ENCODE results near the gene CSH2.
"Not testable (repeated sequence)": the region's sequence is repeated elsewhere in the genome, so short reads cannot be mapped to it uniquely, and the experiment has no call there.

Gene CSH2

DNA sequence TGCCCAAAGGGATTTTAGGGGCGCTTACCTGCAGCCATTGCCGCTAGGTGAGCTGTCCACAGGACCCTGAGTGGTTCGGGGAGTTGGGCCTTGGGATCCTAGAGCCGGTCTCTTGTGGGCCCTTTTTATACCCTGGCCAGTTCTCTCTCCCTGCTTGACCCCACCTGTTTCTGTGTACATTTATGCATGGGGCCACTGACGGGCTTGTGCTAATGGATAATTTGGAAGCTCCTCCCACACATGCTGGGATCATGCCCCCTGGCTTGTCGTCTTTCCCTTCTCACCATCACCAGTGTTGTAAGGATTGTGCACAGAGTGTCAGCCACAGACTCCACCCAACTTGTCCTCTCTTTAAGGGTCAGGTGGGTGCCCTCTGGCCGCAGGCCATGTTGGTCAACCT is at the start of gene CSH2:
TSS of gene CSH2 (minus strand) at position 101 of the 400 bp plus-strand sequence. CDS start at position 38, 63 bp downstream.
- DNase-seq, result not testable (repeated sequence)

DNA sequence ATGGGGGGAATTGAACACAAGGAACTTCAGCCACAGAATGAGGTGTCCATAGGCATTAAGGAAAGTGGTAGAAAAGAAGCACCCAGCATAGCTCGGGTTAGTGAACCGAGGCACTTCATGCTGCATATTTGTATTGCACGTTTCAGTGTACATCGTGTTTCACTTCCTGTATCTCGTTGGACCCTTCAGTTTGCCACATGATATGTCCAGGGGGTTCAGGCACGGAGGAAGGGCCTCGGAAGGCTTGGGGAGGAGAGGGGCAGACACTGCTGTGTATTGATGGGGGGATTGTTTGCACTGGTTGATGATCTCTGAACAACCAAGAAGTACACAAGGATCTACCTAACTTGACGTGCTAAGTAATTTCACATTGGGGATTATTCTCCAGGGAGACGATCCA is 48.9 kb upstream of the CSH2 start:
- DNase-seq, result not testable (repeated sequence)

DNA sequence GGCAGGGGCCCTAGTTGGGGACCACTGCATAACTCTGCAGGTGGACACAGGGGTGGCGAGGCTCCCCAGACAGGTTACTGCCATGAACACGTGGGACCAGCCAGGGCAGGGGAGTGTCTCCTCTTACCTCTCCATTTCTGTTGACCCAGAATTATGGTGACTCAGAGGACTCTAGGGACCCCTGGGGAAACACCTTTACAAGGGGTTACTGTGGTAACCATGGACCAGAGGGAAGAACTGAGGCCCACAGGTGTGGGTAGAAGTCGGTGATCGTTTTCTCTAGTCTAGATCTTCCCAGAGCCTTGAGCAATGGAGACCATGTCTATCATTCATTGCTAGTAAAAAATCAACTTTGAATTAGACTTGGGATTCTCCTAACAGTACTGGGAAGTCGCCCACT is 47.3 kb upstream of the CSH2 start:
- not testable (repeated sequence) for DNase-seq

DNA sequence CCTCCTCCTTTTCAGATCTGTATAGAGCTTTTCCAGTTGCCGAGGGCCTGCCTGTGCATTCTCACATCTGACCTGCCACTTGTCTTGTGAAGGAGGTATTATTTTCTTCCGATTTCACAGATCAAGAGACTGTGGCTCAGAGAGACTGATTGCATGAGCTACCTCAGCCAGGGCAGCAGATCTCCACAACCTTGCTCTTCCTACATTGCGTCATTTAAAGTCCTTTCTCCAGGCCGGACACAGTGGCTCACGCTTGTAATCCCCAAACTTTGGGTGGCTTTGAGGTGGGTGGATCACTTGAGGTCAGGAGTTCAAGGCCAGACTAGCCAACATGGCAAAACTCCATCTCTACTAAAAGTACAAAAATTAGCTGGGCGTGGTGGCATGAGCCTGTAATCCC is 46.6 kb upstream of the CSH2 start:
- DNase-seq, result not testable (repeated sequence)

DNA sequence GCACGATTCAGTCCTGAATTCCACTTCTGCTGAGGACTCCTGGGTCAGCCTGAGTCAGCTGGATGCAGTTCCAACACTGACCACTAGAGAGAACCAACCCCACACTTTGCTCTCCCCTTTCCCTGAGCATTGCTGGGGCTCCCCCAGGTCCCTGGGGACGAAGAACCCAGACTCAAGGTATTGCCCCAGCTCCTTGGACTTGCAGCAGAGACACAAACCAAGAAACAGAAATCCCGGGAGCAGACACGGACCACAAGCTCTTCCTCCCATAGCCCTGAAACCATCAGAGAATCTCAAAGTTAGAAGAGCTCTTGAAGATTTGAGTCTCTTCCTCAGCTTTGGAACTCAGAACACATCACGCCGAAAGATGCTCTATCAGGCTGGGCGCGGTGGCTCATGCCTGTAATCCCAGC is 45.8 kb upstream of the CSH2 start:
- DNase-seq, result peak; percentile 41

DNA sequence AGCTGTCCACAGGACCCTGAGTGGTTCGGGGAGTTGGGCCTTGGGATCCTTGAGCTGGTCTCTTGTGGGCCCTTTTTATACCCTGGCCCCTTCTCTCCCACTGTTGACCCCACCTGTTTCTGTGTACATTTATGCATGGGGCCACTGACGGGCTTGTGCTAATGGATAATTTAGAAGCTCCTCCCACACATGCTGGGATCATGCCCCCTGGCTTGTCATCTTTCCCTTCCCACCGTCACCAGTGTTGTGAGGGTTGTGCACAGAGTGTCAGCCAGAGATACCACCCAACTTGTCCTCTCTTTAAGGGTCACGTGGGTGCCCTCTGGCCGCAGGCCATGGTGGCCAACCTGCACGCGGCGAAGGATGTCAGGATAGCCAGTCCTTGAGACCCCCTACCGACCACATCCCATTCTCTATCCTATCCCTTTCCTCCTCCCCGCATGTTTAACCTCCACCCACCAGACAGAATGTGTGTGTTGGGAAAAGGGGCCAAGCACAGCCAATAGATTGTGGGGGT is 45.4 kb upstream of the CSH2 start, which contains the start of gene GH1:
TSS of gene GH1 (minus strand) at position 51 of the 517 bp plus-strand sequence. CDS start 63 bp downstream, outside the sequence.
- DNase-seq, result not testable (repeated sequence)

DNA sequence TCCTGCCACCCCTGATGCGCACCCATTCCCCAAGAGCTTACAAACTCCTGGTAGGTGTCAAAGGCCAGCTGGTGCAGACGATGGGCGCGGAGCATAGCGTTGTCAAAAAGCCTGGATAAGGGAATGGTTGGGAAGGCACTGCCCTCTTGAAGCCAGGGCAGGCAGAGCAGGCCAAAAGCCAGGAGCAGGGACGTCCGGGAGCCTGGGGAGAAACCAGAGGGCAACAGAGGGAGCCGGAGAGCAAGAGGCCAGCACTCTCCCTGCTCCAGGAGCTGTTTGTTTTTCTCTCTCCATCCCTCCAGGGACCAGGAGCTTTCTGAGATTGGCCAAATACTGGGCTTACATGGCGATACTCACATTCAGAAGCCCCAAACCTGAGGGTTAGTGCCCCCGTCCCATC is 44.8 kb upstream of the CSH2 start:
- no peak for DNase-seq

DNA sequence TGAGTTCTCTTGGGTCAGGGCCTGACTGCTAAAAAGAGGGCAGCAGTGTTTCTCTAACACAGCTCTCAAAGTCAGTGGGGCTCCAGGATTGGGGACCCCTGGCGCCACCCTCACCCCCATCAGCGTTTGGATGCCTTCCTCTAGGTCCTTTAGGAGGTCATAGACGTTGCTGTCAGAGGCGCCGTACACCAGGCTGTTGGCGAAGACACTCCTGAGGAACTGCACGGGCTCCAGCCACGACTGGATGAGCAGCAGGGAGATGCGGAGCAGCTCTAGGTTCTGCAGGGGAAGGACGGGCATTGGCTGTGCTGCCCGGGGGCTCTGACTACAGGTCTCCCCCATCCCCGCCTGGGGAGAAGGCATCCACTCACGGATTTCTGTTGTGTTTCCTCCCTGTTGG is 44.2 kb upstream of the CSH2 start:
- DNase-seq, result no peak

DNA sequence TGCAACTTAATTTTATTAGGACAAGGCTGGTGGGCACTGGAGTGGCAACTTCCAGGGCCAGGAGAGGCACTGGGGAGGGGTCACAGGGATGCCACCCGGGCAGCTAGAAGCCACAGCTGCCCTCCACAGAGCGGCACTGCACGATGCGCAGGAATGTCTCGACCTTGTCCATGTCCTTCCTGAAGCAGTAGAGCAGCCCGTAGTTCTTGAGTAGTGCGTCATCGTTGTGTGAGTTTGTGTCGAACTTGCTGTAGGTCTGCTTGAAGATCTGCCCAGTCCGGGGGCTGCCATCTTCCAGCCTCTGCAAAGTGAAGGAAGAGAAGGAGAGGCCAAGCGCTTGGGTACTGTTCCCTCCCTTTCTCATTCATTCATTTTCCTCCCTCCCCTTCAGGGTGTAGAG is 43.7 kb upstream of the CSH2 start:
- not testable (repeated sequence) for DNase-seq

DNA sequence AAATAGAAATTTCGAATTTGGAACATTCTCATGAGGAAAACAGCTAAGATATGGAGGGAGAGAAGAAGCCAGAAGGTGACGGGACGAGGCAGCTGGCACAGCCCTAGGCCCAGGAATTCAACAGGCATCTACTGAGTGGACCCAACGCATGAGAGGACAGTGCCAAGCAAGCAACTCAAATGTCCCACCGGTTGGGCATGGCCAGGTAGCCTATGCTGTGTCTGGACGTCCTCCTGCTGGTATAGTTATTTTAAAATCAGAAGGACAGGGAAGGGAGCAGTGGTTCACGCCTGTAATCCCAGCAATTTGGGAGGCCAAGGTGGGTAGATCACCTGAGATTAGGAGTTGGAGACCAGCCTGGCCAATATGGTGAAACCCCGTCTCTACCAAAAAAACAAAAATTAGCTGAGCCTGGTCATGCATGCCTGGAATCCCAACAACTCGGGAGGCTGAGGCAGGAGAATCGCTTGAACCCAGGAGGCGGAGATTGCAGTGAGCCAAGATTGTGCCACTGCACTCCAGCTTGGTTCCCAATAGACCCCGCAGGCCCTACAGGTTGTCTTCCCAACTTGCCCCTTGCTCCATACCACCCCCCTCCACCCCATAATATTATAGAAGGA is 43.2 kb upstream of the CSH2 start:
- DNase-seq, result no peak

DNA sequence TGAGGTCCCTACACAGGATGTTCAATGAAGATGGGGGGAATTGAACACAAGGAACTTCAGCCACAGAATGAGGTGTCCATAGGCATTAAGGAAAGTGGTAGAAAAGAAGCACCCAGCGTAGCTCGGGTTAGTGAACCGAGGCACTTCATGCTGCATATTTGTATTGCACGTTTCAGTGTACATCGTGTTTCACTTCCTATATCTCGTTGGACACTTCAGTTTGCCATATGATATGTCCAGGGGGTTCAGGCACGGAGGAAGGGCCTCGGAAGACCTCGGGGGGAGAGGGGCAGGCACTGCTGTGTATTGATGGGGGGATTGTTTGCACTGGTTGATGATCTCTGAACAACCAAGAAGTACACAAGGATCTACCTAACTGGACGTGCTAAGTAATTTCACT is 42.3 kb upstream of the CSH2 start:
- not testable (repeated sequence) for DNase-seq

DNA sequence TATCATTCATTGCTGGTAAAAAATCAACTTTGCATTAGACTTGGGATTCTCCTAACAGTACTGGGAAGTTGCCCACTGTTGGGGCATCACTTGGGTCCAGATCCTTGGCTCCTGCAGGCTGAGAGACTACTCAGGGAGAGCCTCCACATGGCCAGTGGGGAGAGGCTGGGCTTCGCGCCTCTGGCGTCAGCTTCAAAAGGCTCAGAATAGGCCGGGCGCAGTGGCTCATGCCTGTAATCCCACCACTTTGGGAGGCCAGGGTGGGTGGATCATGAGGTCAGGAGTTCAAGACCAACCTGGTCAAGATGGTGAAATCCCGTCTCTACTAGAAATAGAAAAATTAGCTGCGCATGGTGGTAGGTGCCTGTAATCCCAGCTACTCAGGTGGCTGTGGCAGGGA is 41.0 kb upstream of the CSH2 start:
- DNase-seq, result no peak

DNA sequence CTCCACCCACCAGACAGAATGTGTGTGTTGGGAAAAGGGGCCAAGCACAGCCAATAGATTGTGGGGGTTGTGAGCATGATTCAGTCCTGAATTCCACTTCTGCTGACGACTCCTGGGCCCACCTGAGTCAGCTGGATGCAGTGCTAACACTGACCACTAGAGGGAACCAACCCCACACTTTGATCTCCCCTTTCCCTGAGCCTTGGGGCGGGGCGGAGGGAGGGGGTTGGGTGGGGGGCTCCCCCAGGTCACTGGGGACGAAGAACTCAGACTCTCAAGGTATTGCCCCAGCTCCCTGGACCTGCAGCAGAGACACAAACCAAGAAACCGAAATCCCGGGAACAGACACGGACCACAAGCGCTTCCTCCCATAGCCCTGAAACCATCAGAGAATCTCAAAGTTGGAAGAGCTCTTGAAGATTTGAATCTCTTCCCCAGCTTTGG is 38.2 kb upstream of the CSH2 start:
- DNase-seq, result peak; percentile 15

DNA sequence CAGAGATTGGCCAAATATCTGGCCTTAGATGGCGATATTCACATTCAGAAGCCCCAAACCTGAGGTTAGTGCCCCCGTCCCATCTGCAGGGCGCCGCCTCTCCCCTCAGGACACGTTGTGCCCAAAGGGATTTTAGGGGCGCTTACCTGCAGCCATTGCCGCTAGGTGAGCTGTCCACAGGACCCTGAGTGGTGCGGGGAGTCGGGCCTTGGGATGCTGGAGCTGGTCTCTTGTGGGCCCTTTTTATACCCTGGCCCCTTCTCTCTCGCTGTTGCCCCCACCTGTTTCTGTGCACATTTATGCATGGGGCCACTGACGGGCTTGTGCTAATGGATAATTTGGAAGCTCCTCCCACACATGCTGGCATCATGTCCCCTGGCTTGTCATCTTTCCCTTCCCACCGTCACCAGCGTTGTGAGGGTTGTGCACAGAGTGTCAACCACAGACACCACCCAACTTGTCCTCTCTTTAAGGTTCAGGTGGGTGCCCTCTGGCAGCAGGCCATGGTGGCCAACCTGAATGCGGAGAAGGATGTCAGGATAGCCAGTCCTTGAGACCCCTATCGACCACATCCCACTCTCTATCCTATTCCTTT is 37.7 kb upstream of the CSH2 start, which contains the start of gene CSHL1:
TSS of gene CSHL1 (minus strand) at position 218 of the 595 bp plus-strand sequence. CDS start at position 156, 62 bp downstream.
- no peak for DNase-seq

DNA sequence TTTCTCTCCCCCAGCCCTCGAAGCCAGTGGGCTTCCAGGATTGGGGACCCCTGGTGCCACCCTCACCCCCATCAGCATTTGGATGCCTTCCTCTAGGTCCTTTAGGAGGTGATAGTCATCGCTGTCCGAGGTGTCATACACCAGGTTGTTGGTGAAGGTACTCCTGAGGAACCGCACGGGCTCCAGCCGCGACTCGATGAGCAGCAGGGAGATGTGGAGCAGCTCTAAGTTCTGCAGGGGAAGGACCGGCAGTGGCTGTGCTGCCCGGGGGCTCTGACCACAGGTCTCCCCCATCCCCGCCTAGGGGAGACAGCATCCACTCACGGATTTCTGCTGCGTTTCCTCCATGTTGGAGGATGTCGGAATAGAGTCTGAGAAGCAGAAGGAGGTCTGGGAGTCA is 36.6 kb upstream of the CSH2 start:
- no peak for DNase-seq

DNA sequence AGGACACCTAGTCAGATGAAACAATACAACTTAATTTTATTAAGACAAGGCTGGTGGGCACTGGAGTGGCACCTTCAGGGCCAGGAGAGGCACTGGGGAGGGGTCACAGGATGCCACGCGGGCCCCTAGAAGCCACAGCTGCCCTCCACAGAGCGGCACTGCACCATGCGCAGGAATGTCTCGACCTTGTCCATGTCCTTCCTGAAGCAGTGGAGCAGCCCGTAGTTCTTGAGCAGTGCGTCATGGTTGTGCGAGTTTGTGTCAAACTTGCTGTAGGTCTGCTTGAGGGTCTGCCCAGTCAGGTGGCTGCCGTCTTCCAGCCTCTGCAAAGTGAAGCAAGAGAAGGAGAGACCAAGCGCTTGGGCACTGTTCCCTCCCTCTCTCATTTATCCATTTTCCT is 36.1 kb upstream of the CSH2 start:
- not testable (repeated sequence) for DNase-seq

DNA sequence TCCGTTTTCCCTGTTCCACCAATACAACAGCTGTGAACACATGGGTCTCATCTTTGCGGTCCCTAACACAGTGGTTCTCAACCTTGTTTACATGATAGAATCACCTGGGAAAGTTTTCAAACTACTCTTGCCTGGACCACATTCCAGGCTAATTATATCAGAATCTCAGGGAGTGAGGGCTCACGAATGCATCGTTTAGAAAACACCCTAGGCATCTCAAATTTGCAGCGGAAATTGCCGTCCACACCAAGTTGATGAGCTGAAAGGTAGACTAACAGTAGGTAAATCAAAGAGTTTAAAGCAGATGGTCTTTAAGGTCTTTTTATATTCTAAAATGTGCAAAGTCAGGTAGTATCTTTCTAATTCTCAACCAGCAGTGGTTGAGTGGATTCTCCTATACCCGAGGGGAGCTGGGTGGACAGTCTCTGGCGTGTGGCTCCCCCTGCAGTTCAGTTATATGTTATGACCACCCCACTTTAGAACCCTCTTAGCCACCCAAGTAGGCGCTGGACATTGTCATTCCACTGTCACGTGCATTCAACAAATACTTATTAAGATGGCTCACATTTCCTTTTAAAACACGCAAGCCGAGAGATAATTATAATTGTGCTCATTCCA is 33.8 kb upstream of the CSH2 start:
- not testable (repeated sequence) for DNase-seq

DNA sequence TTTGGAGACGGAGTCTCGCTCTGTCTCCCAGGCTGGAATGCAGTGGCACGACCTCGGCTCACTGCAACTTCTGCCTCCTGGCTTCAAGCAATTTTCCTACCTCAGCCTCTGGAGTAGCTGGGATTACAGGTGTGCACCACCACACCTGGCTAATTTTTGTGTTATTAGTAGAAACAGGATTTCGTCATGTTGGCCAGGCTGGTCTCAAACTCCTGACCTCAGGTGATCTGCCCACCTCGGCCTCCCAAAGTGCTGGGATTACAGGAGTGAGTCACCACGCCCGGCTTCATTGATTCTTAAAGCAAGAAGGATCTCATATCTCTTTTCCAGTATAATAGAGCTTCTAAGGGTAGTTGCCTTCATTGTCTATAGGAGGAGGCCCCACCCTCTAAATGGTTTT is 31.3 kb upstream of the CSH2 start:
- DNase-seq, result not testable (repeated sequence)

DNA sequence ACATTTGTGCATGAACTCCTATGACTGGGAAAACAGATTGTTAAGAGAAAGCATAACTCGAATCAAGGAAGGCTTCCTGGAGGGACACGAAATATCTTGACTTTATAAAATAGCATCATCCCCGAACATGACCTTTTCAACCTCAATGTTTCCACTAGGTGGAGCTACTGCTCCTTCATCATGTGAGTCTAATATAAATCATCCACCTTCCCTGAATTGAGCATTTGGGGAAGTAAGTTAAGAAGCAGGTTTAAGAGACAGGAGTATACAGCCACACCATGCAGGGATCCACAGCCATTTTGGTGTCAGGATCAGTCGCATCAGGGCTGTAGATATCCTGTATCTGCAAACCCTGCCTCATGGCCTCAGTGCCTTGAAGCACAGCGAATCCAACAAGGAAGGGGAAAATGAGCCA is 30.3 kb upstream of the CSH2 start:
- peak; percentile 1 for DNase-seq

DNA sequence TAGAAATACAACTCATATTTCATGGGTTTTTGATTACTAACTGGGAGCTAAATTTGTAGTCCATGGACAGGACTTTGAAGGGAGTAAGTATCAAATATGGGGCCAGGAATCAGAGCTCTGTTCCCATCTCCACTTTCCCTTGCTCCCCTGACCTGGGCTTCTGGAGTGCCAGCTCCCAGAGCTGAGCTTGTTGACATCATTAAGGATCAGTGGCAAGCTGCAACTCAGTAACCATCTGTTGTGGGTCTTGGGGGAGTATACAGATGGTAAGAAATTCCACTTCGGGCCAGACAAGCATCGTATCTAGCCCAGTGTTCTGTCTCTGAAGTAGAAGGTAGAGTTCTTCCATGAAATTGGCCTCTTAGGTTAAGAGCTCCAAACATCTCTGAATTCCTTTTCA is 28.5 kb upstream of the CSH2 start:
- DNase-seq, result not testable (repeated sequence)

DNA sequence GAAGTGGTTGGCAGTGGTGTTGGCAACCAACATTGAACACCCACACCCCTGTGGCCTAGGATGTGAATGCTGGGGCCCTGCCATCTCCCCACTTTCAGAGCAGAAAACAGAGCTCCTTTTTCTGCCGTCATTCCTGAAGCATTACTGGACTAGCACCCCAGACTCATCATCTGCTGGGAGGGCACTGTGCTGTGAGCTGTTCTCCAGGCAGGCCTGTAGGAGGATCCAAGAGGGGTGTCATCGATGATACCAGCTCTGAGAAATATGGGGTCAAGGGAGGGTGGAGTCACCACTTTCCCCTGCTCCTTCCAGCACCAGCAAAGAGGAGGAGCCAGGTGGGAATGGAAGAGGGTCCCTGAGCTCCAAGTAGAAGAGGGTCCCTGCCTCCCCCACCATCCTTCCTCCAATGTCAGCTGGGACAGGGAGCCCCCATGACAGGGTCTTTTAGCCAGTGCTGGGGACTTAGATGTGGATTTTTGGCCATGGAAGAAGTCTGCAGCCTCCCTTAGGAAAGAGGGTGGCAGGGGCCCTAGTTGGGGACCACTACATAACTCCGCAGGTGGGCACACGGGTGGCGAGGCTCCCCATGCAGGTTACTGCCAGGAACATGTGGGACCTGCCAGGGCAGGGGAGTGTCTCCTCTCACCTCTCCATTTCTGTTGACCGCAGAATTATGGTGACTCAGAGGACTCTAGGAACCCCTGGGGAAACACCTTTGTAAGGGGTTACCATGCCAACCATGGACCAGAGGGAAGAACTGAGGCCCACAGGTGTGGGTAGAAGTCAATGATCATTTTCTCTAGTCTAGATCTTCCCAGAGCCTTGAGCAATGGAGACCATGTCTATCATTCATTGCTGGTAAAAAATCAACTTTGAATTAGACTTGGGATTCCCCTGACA is 25.7 kb upstream of the CSH2 start:
- not testable (repeated sequence) for DNase-seq

DNA sequence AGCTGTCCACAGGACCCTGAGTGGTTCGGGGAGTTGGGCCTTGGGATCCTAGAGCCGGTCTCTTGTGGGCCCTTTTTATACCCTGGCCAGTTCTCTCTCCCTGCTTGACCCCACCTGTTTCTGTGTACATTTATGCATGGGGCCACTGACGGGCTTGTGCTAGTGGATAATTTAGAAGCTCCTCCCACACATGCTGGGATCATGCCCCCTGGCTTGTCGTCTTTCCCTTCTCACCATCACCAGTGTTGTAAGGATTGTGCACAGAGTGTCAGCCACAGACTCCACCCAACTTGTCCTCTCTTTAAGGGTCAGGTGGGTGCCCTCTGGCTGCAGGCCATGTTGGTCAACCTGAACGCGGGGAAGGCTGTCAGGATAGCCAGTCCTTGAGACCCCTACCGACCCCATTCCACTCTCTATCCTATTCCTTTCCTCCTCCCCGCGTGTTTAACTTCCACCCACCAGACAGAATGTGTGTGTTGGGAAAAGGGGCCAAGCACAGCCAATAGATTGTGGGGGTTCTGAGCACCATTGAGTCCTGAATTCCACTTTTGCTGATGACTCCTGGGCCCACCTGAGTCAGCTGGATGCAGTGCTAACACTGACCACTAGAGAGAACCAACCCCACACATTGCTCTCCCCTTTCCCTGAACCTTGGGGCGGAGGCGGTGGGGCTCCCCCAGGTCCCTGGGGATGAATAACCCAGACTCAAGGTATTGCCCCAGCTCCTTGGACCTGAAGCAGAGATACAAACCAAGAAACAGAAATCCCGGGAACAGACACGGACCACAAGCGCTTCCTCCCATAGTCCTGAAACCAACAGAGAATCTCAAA is 23.3 kb upstream of the CSH2 start, which contains the start of gene CSH1:
TSS of gene CSH1 (minus strand) at position 51 of the 831 bp plus-strand sequence. CDS start 63 bp downstream, outside the sequence.
- DNase-seq, result not testable (repeated sequence)
